Left ventricle myocardium inferior (tissue), 1 donor: Measurements from ENCODE around the gene ERP29. TPM values are rescaled to one million over a fixed set of nuclear protein-coding genes. Genes with fewer than 3 reads are reported as not detected.

Source experiments
- DNase-seq: peaks from one replicate; pipeline ENCODE4 v3.0.0-alpha.2; 2020
- H3K27ac ChIP-seq: fragments of 200-600 bp; replicated peaks from 2 replicates; pipeline ENCODE4 v1.8.0; 2021
- H3K27me3 ChIP-seq: fragments of 200-600 bp; 2 replicates; pipeline ENCODE4 v1.8.0; 2021; ENCODE audit warnings: low read depth
- H3K36me3 ChIP-seq: fragments of 200-600 bp; 2 replicates; pipeline ENCODE4 v1.8.0; 2021
- H3K4me1 ChIP-seq: fragments of 200-600 bp; 2 replicates; pipeline ENCODE4 v1.8.0; 2021
- H3K4me3 ChIP-seq: fragments of 200-600 bp; 2 replicates; pipeline ENCODE4 v1.8.0; 2021; ENCODE audit warnings: mild to moderate bottlenecking, moderate library complexity
- H3K9me3 ChIP-seq: fragments of 200-600 bp; replicated peaks from 2 replicates; pipeline ENCODE4 v1.8.0; 2021
- CTCF ChIP-seq: fragments of 200-600 bp; IDR thresholded peaks from 2 replicates; pipeline ENCODE4 v1.8.0; 2021; ENCODE audit warnings: antibody characterized with exemption, mild to moderate bottlenecking, borderline replicate concordance
- intact Hi-C: fragments of 100-400 bp; cut with micrococcal nuclease; formaldehyde crosslinking; loops from one replicate; pipeline ENCODE4 v1.11.0; 2022
- microRNA-seq: library from miRNA; unstranded; fragments of <30 nt; microRNA quantifications from one replicate; pipeline ENCODE4 v1.2.0, GENCODE V29; 2020
- total RNA-seq: library from RNA; stranded (reverse); fragmentation: NEBNext Ultra II Directional; extraction: Animal tissue kit (Norgen Biotek cat#: 25700); gene quantifications from one replicate; pipeline ENCODE4 v1.2.1, GENCODE V29; 2021
- donor health status: DM: no; HTN: yes; CAD: no; lungs with severe emphysema.

Gene ERP29
- total RNA-seq, 1 donor from 2014 or later = 49.3 TPM

GRCh38 chr12:112049351-112049750 is 36.1 kb downstream of the ERP29 start:
- no peak for DNase-seq
- intact Hi-C loops = no loop called here
- no peak overlapping the region for H3K4me3 ChIP-seq
- peaks cover 88% of the 10 kb centered on the region for H3K36me3 ChIP-seq
- H3K27me3 ChIP-seq = no peaks in the 10 kb centered on the region
- H3K4me1 ChIP-seq = no peaks in the 10 kb centered on the region
- no peak overlapping the region for H3K27ac ChIP-seq
- TF ChIP-seq CTCF = no peak
- no peaks in the 10 kb centered on the region for H3K9me3 ChIP-seq

- Histone ChIP-seq H3K27ac (no peak overlapping the region), H3K27me3 (no peaks in the 10 kb centered on the region), H3K36me3 (peaks cover 99% of the 10 kb centered on the region), H3K4me1 (peaks cover 4% of the 10 kb centered on the region), H3K9me3 (no peaks in the 10 kb centered on the region), H3K4me3 (no peak overlapping the region)
- TF ChIP-seq CTCF = no peak
- intact Hi-C loops = no loop called here
- no peak for DNase-seq
These were observed 47.9 kb downstream of the ERP29 start for GRCh38 chr12:112061137-112061536.

- H3K36me3 ChIP-seq = peaks cover 99% of the 10 kb centered on the region
These were observed 50.0 kb downstream of the ERP29 start for GRCh38 chr12:112063273-112063672.

GRCh38 chr12:112066566-112066965 is 53.3 kb downstream of the ERP29 start:
- H3K9me3 ChIP-seq = no peaks in the 10 kb centered on the region
- peaks cover 100% of the 10 kb centered on the region for H3K36me3 ChIP-seq
- intact Hi-C loops = no loop called here
- peaks cover 10% of the 10 kb centered on the region for H3K4me1 ChIP-seq
- no peak overlapping the region for H3K4me3 ChIP-seq
- TF ChIP-seq CTCF = no peak
- no peak for DNase-seq
- H3K27ac ChIP-seq = no peak overlapping the region
- H3K27me3 ChIP-seq = no peaks in the 10 kb centered on the region

More at GRCh38 chr12:112063273-112063672, 50.0 kb downstream of the ERP29 start:
- TF ChIP-seq CTCF = no peak
- H3K9me3 ChIP-seq = no peaks in the 10 kb centered on the region
- no peaks in the 10 kb centered on the region for H3K27me3 ChIP-seq
- H3K4me1 ChIP-seq = peaks cover 10% of the 10 kb centered on the region
- H3K27ac ChIP-seq = no peak overlapping the region
- intact Hi-C loops = no loop called here
- DNase-seq = no peak
- no peak overlapping the region for H3K4me3 ChIP-seq

Small RNA genes lying within 50 kb of the gene (microRNA-seq; reads per million reads assigned to microRNA genes)
- gene MIR3657 = not detected

Other genes starting within 250 kb of the ERP29 start
- 381 TPM for gene ALDH2, start 246.5 kb upstream of the ERP29 start, total RNA-seq
- 26.2 TPM for gene MAPKAPK5, start 171.2 kb upstream of the ERP29 start, total RNA-seq
- 35.0 TPM for gene TMEM116, start 261 bp upstream of the ERP29 start, total RNA-seq
- 13.7 TPM for gene NAA25, start 95.4 kb downstream of the ERP29 start, total RNA-seq
- 19.8 TPM for gene TRAFD1, start 112.1 kb downstream of the ERP29 start, total RNA-seq